ENCODE data around the gene ARL2BP.
"Not testable (repeated sequence)": the region's sequence is repeated elsewhere in the genome, so short reads cannot be mapped to it uniquely, and the experiment has no call there.

ARL2BP gene

DNA sequence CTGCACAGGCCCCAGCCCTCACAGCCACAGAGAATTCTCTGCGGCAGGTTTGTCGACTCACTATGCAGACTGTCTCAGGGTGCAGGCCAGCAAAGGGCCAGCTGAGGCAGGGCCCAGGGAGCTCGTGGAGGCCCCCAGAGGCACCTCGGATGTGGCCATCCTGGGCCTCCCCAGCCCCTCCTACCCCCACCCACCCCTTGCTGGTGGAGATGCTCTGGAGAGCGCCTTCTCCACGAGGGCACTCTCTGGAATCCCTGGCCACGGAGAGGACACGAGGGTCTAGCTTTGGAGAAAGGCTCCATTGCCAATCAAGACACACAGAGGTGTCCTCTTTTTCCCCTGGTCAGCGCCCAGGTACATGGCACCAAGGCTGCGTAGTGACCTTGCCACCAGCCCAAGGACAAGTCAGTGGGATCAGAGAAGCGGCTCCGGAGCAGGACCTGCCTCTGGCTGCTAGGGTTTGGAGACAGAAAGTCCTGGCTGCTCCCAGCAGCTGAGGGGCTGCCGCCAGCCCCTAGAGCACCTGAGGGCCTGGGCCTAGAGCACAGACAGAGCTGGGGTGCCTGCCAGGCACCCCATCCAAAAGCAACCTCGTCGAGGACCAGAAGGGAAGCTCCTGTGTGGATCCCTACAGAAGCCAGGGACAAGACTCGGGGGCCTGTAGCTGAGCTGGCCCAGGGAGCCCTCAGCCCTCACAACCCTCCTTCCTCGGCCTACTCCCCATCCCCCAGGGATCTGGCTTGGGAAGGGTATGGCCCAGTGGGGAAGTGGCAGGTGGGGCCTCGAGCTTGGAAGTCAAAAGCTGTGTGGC, 18.7 kb downstream of the ARL2BP start:
- no peak for DNase-seq (ENCODE audit: low read depth)

DNA sequence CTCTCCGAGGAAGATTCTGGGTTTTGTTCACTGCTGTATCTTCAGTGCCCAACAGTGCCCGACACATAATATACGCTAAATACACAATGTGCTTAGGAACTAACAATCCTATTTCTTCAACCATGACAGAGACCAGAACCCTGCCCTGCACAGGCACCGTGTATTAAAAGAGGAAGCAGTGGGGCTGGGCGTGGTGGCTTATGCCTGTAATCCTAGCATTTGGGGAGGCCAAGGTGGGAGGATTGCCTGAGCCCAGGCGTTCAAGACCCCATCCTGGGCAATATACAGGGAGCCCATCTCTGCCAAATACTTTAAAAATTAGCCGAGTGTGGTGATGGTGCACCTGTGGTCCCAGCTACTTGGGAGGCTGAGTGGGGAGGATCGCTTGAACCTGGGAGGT, 19.3 kb downstream of the ARL2BP start:
- no peak for DNase-seq (ENCODE audit: low read depth)

DNA sequence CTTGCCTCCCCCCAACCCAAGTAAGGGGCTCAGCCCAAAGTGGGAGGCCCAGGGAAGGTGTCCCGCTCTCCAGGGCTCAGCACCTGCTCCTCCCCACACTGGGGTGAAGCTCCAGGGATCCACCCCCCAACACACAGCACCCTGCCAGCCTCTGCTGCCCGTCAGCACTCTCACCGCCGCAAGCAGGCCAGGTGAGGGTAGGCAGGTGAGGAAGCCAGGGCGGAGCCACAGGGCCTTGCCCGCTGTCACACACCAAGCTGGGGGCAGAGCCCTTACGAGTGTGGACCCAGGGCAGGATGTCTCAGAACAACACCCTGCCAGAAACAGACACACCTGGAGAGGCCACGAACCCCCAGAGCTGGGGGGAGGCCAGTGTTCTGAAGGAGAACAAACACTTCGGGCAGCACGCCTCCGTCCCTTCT, 19.9 kb downstream of the ARL2BP start:
- no peak for DNase-seq (ENCODE audit: low read depth)

DNA sequence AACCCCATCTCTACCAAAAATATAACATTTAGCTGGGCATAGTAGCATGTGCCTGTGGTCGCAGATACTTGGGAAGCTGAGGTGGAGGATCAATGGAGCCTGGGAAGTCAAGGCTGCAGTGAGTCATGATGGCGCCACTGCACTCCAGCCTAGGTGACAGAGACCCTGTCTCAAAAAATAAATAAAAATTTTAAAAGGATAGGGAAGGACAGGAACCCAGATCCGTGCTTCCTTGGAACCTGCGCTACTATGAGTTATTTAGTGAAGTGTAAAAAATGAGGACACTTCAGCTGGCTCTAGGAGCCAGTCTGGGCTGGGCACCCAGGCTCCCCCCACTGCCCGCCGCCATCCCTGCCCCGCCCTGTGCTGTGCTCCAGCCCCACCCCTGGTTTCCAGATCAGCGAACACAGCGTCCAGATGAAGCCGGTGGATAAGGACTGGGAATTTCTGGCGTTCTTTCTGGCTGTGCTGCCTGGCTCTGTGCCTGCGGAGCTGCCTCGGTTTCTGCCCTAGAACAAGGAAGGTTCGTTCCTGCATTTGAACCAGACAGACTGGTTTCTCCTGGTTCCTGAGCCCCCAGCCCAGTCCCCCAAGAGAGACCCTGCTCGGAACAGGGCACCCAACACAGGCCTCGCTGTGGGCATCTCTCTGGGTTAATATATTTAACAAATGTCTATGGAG, 20.9 kb downstream of the ARL2BP start:
- no peak for DNase-seq (ENCODE audit: low read depth)

DNA sequence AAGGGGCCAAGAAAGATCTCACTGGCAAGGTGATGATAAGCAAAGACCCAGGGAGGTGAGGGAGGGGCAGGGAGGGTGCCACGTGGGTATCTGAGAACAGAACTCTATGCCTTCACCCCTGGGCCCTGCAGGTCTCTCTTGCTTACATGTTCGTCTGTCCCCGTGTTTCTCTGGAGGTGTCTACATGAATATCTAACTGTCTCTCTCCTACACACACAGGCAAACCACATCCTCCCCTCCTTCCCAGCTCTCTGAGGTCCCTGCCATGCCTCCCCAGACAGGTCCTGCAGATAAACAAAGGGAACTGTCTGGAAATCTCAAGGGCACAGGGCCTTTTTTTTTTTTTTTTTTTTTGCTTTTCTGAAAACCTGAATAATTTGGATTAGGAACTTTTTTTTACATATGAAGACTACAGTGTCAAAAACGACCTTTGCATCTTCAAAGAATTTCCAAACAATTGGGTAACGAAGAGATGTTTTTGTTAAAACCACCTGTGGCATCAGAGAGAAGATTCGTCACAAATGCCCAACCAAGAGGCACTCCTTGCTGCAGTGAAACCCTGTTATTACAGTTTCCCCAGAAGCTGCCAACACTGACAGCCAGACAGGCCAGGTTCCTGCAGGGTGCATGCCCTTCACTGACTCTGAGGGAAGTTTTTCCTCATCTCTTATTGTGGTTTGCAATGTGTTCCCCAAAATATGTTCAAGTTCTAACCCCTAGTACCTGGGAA, 21.6 kb downstream of the ARL2BP start:
- no peak for DNase-seq (ENCODE audit: low read depth)

- DNase-seq (ENCODE audit: low read depth): not testable (repeated sequence)
Observed at GRCh38 chr16:57267343-57267742, 22.3 kb downstream of the ARL2BP start.

DNA sequence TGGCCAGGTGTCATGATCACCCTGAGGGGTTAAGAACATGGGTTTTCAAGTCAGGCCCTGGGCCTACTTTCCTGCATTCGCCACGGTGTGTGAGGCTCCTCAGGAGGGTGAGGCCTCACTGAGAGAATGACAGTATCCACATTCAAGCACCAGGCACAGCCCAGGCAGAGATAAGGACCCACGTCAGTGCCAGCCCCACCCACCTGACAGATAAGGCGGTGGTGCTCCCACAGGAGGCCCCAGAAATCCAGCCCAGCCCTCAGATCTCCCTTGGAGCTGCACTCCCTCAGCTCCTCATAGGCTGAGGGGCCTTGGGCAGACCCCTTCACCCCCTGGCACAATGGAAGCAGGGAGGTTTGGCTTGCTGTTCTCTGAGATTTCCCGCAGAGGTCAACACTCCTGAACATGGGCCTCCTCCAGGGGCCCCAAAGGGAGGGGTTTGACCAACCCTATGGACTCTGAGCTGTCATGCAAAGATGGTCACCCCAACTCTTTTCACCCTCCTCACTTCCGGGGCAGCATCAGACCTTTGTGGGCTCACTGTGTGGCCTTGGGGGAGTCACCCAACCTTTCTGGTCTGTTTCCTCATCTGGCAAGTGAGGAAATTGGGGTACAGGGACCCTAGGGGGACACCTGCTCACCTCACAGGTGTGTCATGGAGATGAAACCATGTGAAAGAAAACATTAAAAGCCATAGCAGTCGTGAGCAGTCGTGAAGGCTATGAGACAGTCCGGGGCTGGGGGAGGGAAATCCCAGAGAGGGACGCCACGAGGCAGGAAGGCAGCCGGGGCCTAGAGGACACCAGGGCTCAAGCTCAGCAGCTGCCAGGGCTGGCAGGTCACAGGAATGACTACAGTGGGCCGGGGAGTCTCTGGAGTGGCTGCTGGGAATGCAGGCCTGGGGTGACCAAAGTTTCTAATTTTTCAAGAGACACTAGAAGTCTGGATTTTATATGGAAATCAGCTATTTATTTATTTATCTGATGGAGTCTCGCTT, 24.0 kb downstream of the ARL2BP start:
- no peak for DNase-seq (ENCODE audit: low read depth)

DNA sequence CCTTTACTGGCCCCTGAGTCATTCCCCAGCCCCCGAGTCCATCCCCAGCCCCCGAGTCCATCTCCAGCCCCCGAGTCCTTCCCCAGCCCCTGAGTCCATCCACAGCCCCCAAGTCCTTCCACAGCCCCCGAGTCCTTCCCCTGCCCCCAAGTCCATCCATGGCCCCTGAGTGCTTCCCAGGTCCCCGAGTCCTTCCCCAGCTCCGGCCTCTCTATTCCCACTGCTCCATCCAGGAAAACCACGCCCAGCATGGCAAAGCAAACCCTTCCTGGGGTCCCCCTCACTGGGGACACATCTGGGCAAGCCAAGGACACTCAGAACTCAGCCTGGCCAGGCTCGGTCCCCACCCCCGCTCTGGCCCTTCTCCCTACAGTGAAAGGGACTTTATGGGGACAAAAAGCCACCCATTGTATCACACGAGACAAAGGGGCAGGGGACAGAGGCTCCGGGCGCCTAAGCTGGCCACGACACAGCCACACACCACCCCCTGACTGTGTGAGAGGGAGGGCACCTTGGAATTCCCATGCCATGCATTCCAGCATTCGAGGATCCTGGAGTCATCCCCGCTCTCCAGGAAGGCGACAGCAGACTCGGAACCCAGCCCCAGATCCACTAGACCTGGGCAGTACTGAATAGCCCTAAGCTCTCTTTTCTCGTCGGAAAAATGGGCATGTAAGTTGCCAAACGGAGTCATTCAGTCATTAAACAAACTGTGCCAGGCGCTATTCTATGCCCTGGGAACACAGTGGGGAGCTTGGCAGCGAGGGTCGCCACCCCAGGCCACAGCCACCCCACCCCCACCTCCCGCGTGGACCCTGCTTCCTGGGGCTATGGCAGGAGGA, 25.4 kb downstream of the ARL2BP start:
- DNase-seq (ENCODE audit: low read depth): no peak

- DNase-seq (ENCODE audit: low read depth): no peak
Observed at GRCh38 chr16:57271063-57271345, 25.9 kb downstream of the ARL2BP start.

DNA sequence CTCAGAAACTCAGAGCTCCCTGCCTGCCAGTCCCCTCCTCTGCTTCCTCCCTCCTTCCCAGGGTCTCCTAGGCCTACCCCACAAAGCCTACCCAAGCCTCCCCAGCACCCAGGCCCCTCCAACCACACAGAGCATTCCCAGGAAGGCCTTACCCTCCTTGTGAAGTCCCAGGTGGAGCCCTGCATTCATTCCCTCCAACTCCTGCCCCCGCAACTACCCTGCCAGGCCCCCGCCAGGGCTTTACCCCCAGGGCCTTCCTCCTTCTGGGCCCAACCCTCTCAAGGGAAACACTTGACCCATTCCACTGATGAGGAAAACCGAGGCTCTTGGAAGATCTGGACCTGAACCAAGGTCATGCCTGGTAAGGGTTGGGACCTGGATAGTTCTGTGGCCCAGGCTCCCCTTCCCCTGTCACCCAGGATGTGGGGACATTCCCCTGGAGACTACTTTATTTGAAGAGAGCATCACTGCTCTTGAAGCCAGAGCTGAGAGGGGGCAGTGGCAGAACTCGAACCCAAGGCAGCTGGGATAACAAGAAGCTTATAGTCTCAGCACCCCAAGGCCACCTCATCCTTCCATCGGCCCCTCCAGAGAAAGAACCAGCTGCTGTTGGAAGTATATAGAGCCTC, 26.9 kb downstream of the ARL2BP start:
- DNase-seq (ENCODE audit: low read depth): no peak

- DNase-seq (ENCODE audit: low read depth): no peak
Observed at GRCh38 chr16:57273359-57273758, 28.3 kb downstream of the ARL2BP start.

- DNase-seq (ENCODE audit: low read depth): no peak
Observed at GRCh38 chr16:57273826-57274225, 28.8 kb downstream of the ARL2BP start.

DNA sequence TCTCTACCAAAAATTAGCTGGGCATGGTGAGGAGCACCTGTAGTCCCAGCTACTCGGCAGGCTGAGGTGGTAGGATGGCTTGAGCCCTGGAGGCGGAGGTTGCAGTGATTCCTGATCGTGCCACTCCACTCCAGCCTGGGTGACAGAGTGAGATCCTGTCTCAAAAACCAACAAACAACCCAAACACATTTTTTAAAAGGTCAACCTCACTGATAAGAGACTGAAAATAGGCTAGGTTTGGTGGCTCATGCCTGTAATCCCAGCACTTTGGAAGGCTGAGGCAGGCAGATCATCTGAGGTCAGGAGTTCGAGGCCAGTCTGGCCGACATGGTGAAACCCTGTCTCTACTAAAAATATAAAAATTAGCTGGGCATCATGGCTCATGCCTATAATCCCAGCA, 30.9 kb downstream of the ARL2BP start:
- not testable (repeated sequence) for DNase-seq (ENCODE audit: low read depth)

DNA sequence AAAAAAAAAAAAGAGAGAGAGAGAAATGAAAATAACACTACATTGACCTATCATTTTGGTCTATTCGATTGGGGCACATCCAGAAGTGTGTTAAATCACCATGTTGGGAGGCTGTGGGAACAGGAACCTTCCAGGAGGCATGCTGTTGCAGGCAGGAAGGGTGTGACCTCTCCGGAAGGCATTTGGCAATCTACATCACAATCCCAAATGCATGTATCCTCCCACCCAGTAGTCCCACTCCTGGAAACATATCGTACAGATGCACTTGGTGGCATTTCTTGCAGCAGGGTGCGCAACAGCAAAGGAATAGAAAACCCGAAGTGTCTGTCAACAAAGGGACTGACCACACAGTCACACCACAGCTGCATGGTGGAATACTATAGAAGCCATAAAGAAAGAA, 31.5 kb downstream of the ARL2BP start:
- no peak for DNase-seq (ENCODE audit: low read depth)

DNA sequence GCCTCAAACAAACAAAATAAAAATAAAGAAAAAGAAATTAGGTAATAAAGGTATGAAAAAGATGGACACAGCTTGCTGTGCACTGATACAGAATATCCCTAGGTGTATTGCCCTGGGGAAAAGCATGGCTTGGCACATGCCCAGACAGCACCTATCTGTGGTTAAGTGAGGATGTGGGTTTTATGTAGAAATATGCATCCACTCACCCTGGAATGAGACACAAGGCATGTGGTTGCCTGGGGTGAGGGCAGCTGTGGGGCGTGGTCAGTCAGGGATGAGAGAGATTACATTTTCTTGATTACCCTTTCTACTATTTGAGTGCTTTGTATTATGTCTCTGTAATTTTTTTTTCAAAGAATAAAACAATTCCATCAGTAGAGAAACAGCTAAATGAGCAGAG, 32.5 kb downstream of the ARL2BP start:
- no peak for DNase-seq (ENCODE audit: low read depth)

DNA sequence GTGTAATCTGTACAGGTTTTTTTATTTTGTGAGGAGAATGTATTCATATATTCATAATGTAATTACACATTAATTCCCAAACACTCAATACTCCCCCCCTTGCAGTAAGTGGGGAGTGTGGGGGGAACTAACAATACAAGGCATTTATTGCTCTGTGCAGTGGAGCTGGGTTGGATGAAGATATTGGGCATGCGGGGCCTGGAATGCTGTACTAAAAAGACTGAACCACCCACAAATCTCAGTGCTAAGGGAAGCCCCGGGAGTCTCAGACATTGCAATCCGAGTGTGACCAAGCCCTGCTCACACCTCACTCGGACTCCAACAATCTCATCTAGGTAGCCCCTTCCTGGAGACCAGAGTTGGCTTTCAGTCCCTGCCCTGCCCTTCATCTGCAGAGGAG, 33.4 kb downstream of the ARL2BP start:
- DNase-seq (ENCODE audit: low read depth): no peak

GRCh38 chr16:57279780-57280638, 35.0 kb downstream of the ARL2BP start:
- no peak for DNase-seq (ENCODE audit: low read depth)

GRCh38 chr16:57281791-57282190, 36.7 kb downstream of the ARL2BP start:
- no peak for DNase-seq (ENCODE audit: low read depth)

- no peak for DNase-seq (ENCODE audit: low read depth)
Observed at GRCh38 chr16:57282510-57283213, 37.6 kb downstream of the ARL2BP start.

All from stromal cell of bone marrow (primary cell).